B cell (primary cell): ENCODE data around the gene SDK1. TPM values are rescaled to one million over a fixed set of nuclear protein-coding genes. Genes with fewer than 3 reads are reported as not detected.

Experiments
- ATAC-seq: fragments of 200-7000 bp; cut with Tn5 transposase; one replicate; pipeline ENCODE4 v1.10.0; 2021; ENCODE audit warnings: low read depth, mild to moderate bottlenecking, moderate number of reproducible peaks, moderate library complexity
- CTCF ChIA-PET: fragments of 350-600 bp; sonication (Branson Sonifier 250); formaldehyde crosslinking; loops from one replicate; lab custom pipeline; 2021; ENCODE audit warnings: antibody characterized with exemption, inconsistent platforms; lab: Charles Lee
- POLR2A ChIA-PET: fragments of 350-600 bp; sonication (Branson Sonifier 250); formaldehyde crosslinking; loops from one replicate; lab custom pipeline; 2021; ENCODE audit warnings: antibody characterized with exemption; lab: Charles Lee
- DNase-seq: peaks from one replicate; pipeline ENCODE4 v3.0.0; 2013
- H2AFZ ChIP-seq: 2 replicates; pipeline ENCODE4 v1.6.1; 2012; ENCODE audit warnings: mild to moderate bottlenecking, low read depth, low read length; ENCODE audit not compliant: insufficient read depth, poor library complexity, severe bottlenecking
- H3K27ac ChIP-seq, 2 donors: 1 replicate in 1 of 2; 2 replicates in 1 of 2; pipeline ENCODE4 v1.5.1; 2012 to 2013; ENCODE audit warnings: low read length in 2 of 2, mild to moderate bottlenecking in 2 of 2, moderate library complexity in 1 of 2
- H3K27me3 ChIP-seq, 4 experiments: fragments of 200-600 bp in 1 of 4; sonication (generic) in 1 of 4; replicated peaks in 1 of 4; 1 replicate in 2 of 4; 2 replicates in 2 of 4; pipeline versions ENCODE4 v1.6.1 to v1.7.0; 2013 to 2016; ENCODE audit warnings: low read length in 3 of 4, mild to moderate bottlenecking in 2 of 4, mixed read lengths in 1 of 4, moderate library complexity in 1 of 4; ENCODE audit not compliant: insufficient read depth in 4 of 4, control insufficient read depth in 3 of 4; ENCODE audit errors: control extremely low read depth in 1 of 4
- H3K36me3 ChIP-seq, 2 experiments: replicated peaks in 1 of 2; 1 replicate in 1 of 2; 2 replicates in 1 of 2; pipeline versions ENCODE4 v1.6.1 to v1.7.1; 2013; ENCODE audit warnings: low read length in 1 of 2; ENCODE audit not compliant: insufficient read depth in 2 of 2, control insufficient read depth in 1 of 2; ENCODE audit errors: control extremely low read depth in 1 of 2, extremely low read depth in 1 of 2
- H3K4me1 ChIP-seq, 2 donors: fragments of 200-600 bp in 1 of 2; sonication (generic) in 1 of 2; 1 replicate in 1 of 2; 2 replicates in 1 of 2; pipeline versions ENCODE4 v1.5.1 to v1.6.1; 2013 to 2017; ENCODE audit warnings: low read length in 2 of 2; ENCODE audit not compliant: control insufficient read depth in 2 of 2, insufficient read depth in 2 of 2
- H3K4me2 ChIP-seq: replicated peaks from 2 replicates; pipeline ENCODE3; 2012; ENCODE audit warnings: mild to moderate bottlenecking, low read depth, low read length; ENCODE audit not compliant: poor library complexity, severe bottlenecking
- H3K4me3 ChIP-seq, 5 experiments: fragments of 200-600 bp in 1 of 5; sonication (generic) in 1 of 5; 1 replicate in 3 of 5; 2 replicates in 2 of 5; pipeline versions ENCODE4 v1.5.1 to v1.7.0; 2011 to 2016; ENCODE audit warnings: low read length in 4 of 5, mild to moderate bottlenecking in 4 of 5, low read depth in 2 of 5, control low read depth in 1 of 5, moderate library complexity in 1 of 5; ENCODE audit not compliant: insufficient read depth in 1 of 5; ENCODE audit errors: control extremely low read depth in 1 of 5, extremely low read depth in 1 of 5
- H3K79me2 ChIP-seq: fragments of 200-600 bp; sonication (generic); one replicate; pipeline ENCODE4 v1.6.0; 2016; ENCODE audit warnings: low read length; ENCODE audit not compliant: control insufficient read depth, insufficient read depth
- H3K9ac ChIP-seq: fragments of 200-600 bp; sonication (generic); 2 replicates; pipeline ENCODE4 v1.6.1; 2017; ENCODE audit warnings: mild to moderate bottlenecking, low read length, moderate library complexity
- H3K9me3 ChIP-seq, 3 donors: one replicate each; pipeline versions ENCODE4 v1.6.1 to v1.7.1; 2013; ENCODE audit warnings: low read length in 2 of 3; ENCODE audit not compliant: control insufficient read depth in 2 of 3, insufficient read depth in 1 of 3; ENCODE audit errors: control extremely low read depth in 1 of 3
- H4K20me1 ChIP-seq: 2 replicates; pipeline ENCODE4 v1.6.0; 2012; ENCODE audit warnings: mild to moderate bottlenecking, low read length; ENCODE audit not compliant: insufficient read depth, control insufficient read depth, poor library complexity, severe bottlenecking
- H3K27ac Mint-ChIP-seq: one replicate; pipeline ENCODE4 v1.8.0; 2021; ENCODE audit warnings: mixed read lengths
- H3K27me3 Mint-ChIP-seq: one replicate; pipeline ENCODE4 v1.8.0; 2021; ENCODE audit warnings: mixed read lengths
- H3K4me1 Mint-ChIP-seq: one replicate; pipeline ENCODE4 v1.8.0; 2021; ENCODE audit warnings: mixed read lengths
- H3K4me3 Mint-ChIP-seq: one replicate; pipeline ENCODE4 v1.8.0; 2021; ENCODE audit warnings: mixed read lengths
- H3K9me3 Mint-ChIP-seq: one replicate; pipeline ENCODE4 v1.8.0; 2022; ENCODE audit warnings: mixed read lengths; ENCODE audit not compliant: insufficient read depth
- CTCF ChIP-seq: fragments of 200-600 bp; IDR thresholded peaks from one replicate; pipeline ENCODE4 v1.8.0; 2022; ENCODE audit warnings: antibody characterized with exemption, mild to moderate bottlenecking
- EZH2 ChIP-seq: IDR thresholded peaks from 2 replicates; pipeline ENCODE4 v1.6.1; 2012; ENCODE audit warnings: borderline replicate concordance, low read depth, mild to moderate bottlenecking, moderate library complexity, low read length; ENCODE audit not compliant: insufficient read depth, poor library complexity, severe bottlenecking
- WGBS: methylation state at CpG from one replicate; pipeline ENCODE4 v1.1.5; 2013; ENCODE audit warnings: missing lambda C conversion rate; ENCODE audit not compliant: insufficient coverage; 5-methylcytosine and 5-hydroxymethylcytosine counted together
- intact Hi-C: fragments of 100-400 bp; cut with micrococcal nuclease; formaldehyde crosslinking; loops from one replicate; pipeline ENCODE4 v1.10.0; 2022
- polyA plus RNA-seq: library from polyadenylated mRNA; depleted of rRNA; stranded (reverse); fragments of >200 nt; gene quantifications from 2 replicates; pipeline ENCODE4 v1.2.3, GENCODE V29; 2012
- total RNA-seq, 2 donors: library from RNA; stranded (reverse); fragments of 120-200 nt in 1 of 2; gene quantifications; 1 replicate in 1 of 2; 2 replicates in 1 of 2; pipeline versions ENCODE4 v1.2.3 to v1.2.4, GENCODE V29; 2013 to 2022

The SDK1 gene
- total and polyA plus RNA-seq, 2 donors (not counting 1 experiment from before 2014, with no cell fraction given), result 0.73 to 2.0 TPM

GRCh38 chr7:4270941-4271715 is 970.1 kb downstream of the SDK1 start:
- no peak for DNase-seq
- H2AFZ ChIP-seq, result no peak overlapping the region
- H4K20me1 ChIP-seq, result no peaks in the 10 kb centered on the region
- no peak overlapping the region for H3K27ac Mint-ChIP-seq
- CTCF ChIA-PET, result no interaction called here
- TF ChIP-seq EZH2 (no peak), CTCF (no peak)
- POLR2A ChIA-PET, result no interaction called here
- no peaks in the 10 kb centered on the region for H3K27me3 Mint-ChIP-seq
- ATAC-seq, result no peak
- peaks cover 3% of the 10 kb centered on the region for H3K9me3 Mint-ChIP-seq
- 83% methylated on average over 13 of the region's 13 CpGs for WGBS
- H3K4me3 ChIP-seq, result no peak overlapping the region
- no peak overlapping the region for H3K4me2 ChIP-seq
- H3K79me2 ChIP-seq, result no peaks in the 10 kb centered on the region
- no peaks in the 10 kb centered on the region for H3K27me3 ChIP-seq
- H3K9me3 ChIP-seq, result peaks cover 0 to 47% (median 0%) of the 10 kb centered on the region in 3 donors
- no peaks in the 10 kb centered on the region for H3K4me1 ChIP-seq
- H3K4me3 Mint-ChIP-seq, result no peak overlapping the region
- no peak overlapping the region for H3K27ac ChIP-seq
- intact Hi-C loops, result no loop called here
- no peaks in the 10 kb centered on the region for H3K36me3 ChIP-seq
- H3K4me1 Mint-ChIP-seq, result no peaks in the 10 kb centered on the region
- H3K9ac ChIP-seq, result no peak overlapping the region

GRCh38 chr7:4271716-4272015 is 970.6 kb downstream of the SDK1 start:
- Histone ChIP-seq H3K79me2 (no peaks in the 10 kb centered on the region), H3K4me2 (no peak overlapping the region), H3K9me3 (peaks cover 0 to 47% (median 0%) of the 10 kb centered on the region in 3 donors), H3K4me1 (no peaks in the 10 kb centered on the region), H3K36me3 (no peaks in the 10 kb centered on the region), H3K27me3 (no peaks in the 10 kb centered on the region), H3K4me3 (no peak overlapping the region), H3K27ac (no peak overlapping the region), H2AFZ (no peak overlapping the region), H3K9ac (no peak overlapping the region), H4K20me1 (no peaks in the 10 kb centered on the region)
- DNase-seq (no peak), ATAC-seq (no peak)
- Mint-ChIP-seq H3K27me3 (no peaks in the 10 kb centered on the region), H3K27ac (no peak overlapping the region), H3K4me1 (no peaks in the 10 kb centered on the region), H3K4me3 (no peak overlapping the region), H3K9me3 (peaks cover 3% of the 10 kb centered on the region)
- 86% methylated on average over 10 of the region's 10 CpGs for WGBS
- TF ChIP-seq CTCF, result no peak
- TF ChIP-seq EZH2, result no peak
- CTCF ChIA-PET, result no interaction called here
- POLR2A ChIA-PET, result no interaction called here
- intact Hi-C loops, result no loop called here
